Epithelial cell of prostate (primary cell): ENCODE measurements around the gene KRTAP5-11.
"Not testable (repeated sequence)": the region's sequence is repeated elsewhere in the genome, so short reads cannot be mapped to it uniquely, and the experiment has no call there.

Experiments
- DNase-seq: peaks from one replicate; pipeline ENCODE4 v3.0.0-alpha.2; 2011; ENCODE audit warnings: low read depth, low spot score
- H3K27ac ChIP-seq: fragments of 450-650 bp; 2 replicates; pipeline ENCODE4 v1.5.1; 2017; ENCODE audit warnings: mild to moderate bottlenecking

Gene KRTAP5-11

DNA sequence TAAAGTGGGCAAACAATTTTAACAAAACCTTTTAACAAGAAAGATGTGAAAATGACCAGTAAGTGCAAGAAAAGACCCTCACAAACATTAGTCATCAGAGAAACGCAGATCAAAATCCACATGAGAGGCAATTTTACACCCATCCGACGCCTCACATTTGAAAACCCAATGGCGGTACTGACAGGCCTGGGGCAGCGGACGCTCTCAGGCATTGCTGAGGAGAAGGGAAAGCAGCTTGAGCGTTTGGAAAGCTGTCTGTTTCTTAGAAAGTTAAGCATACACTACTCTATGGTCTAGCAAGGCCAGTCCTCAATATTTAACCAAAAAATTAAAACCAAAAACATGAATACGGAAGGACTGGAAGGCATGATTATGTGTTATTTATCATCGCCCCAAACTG lies 46.9 kb downstream of the KRTAP5-11 start:
- no peak for DNase-seq
- no peak overlapping the region for H3K27ac ChIP-seq

DNA sequence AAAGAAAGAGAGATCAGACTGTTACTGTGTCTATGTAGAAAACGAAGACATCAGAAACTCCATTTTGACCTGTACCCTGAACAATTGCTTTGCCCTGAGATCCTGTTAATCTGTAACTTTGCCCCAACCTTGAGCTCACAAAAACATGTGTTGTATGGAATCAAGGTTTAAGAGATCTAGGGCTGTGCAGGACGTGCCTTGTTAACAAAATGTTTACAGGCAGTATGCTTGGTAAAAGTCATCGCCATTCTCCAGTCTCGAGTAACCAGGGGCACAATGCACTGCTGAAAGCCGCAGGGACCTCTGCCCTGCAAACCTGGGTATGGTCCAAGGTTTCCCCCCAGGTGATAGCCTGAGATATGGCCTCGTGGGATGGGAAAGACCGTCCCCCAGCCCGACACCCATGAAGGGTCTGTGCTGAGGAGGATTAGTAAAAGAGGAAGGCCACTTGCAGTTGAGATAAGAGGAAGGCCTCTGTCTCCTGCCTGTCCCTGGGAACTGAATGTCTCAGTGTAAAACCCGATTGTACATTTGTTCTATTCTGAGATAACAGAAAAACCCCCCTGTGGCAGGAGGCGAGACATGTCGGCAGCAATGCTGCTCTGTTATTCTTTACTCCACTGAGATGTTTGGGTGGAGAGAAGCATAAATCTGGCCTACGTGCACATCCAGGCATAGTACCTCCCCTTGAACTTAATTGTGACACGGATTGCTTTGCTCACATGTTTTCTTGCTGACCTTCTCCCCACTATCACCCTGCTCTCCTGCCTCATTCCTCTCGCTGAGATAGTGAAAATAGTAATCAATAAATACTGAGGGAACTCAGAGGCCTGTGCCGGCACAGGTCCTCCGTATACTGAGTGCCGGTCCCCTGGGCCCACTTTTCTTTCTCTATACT lies 47.7 kb downstream of the KRTAP5-11 start:
- DNase-seq, H3K27ac ChIP-seq: not testable (repeated sequence)

DNA sequence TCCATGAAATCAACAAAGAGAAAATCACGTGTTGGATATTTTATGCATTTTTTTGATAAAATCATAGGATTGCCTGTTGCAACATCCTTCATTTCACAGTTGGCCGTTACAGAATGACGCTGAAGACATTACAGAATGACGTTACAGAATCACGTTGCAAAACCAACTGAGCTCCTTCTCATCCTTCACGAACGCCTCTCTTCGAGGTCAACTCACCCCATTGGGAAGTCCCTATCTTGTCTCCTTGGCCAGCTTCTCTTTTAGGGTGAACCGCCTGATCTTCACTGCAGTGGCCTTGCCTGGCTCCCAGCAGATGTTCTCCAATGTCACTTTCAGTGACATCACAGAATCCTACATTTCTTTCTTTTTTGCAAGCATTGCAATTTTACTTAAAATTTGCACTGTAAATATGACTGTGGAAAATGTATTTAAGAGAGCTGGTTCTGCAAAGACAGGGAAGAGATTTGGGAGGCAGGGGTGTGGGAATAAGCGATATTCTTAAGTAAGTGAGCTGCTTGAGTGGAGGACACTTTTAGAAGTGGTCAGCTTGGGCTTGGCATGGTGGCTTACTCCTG lies 50.6 kb downstream of the KRTAP5-11 start:
- H3K27ac ChIP-seq = no peak overlapping the region
- no peak for DNase-seq
